ENCODE data around the gene HOXB2.

DNA sequence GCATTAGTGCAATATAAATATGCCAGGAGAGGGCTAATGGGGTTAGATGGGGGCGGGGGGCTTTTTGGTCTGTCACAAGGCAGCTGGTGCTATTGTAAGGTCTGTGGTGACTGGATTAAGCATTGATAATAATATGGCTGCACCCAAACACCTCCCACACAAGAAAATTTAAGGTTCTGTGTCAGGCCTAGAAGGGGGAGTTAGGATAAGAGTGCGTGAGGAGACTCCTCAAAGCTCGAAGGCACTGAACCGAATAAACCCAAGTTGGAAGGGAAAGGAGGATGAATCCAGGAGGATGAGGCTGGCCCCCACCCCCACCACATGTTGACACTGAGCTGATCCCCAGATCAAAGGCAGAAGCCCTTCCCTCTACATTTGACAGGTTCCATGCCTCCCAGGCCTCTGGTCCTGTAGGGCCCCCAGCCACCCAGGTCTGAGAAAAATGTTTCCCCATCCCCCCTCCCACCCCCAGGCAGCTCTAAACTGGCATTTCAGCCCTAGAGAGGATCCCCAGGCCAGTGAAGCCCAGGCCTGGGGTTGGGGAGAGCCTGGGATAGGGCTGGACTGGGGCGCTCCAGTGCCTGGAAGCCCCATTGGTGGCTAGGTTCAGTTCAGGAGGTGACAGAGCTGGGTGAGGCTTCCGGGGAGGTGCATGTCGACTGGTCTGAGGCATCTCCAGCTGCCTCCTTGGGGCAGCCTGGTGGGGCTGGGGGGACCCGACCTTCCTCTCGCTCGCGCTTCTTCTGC lies 15.8 kb downstream of the HOXB2 start:
- TF ChIP-seq CREB1 (CRISPR knock-in tag; IDR thresholded peaks at IDR 0.05; ENCODE audit: low read depth) (no peak), CTCF (conservative IDR thresholded peaks at IDR 0.05; ENCODE audit: low read depth in 2 of 2) (no peak), EZH2 (IDR thresholded peaks at IDR 0.05; ENCODE audit: low read depth, unreplicated experiment) (no peak), STAT1 (IDR thresholded peaks at IDR 0.05; ENCODE audit: unreplicated experiment) (no peak), JUNB (IDR thresholded peaks at IDR 0.05; ENCODE audit: unreplicated experiment) (no peak), EZH2phosphoT487 (IDR thresholded peaks at IDR 0.05; ENCODE audit: unreplicated experiment) (no peak), REST (IDR thresholded peaks at IDR 0.05; ENCODE audit: unreplicated experiment) (no peak), POLR2AphosphoS5 (IDR thresholded peaks at IDR 0.05; ENCODE audit: low read depth) (no peak), ZNF331 (CRISPR knock-in tag; IDR thresholded peaks at IDR 0.05; ENCODE audit: low read depth) (no peak), NANOG (IDR thresholded peaks at IDR 0.05; ENCODE audit: borderline replicate concordance) (no peak)
- TF ChIP-seq, protein P1, sequence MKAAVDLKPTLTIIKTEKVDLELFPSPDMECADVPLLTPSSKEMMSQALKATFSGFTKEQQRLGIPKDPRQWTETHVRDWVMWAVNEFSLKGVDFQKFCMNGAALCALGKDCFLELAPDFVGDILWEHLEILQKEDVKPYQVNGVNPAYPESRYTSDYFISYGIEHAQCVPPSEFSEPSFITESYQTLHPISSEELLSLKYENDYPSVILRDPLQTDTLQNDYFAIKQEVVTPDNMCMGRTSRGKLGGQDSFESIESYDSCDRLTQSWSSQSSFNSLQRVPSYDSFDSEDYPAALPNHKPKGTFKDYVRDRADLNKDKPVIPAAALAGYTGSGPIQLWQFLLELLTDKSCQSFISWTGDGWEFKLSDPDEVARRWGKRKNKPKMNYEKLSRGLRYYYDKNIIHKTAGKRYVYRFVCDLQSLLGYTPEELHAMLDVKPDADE (IDR thresholded peaks at IDR 0.05): no peak
- TF ChIP-seq, protein P2, sequence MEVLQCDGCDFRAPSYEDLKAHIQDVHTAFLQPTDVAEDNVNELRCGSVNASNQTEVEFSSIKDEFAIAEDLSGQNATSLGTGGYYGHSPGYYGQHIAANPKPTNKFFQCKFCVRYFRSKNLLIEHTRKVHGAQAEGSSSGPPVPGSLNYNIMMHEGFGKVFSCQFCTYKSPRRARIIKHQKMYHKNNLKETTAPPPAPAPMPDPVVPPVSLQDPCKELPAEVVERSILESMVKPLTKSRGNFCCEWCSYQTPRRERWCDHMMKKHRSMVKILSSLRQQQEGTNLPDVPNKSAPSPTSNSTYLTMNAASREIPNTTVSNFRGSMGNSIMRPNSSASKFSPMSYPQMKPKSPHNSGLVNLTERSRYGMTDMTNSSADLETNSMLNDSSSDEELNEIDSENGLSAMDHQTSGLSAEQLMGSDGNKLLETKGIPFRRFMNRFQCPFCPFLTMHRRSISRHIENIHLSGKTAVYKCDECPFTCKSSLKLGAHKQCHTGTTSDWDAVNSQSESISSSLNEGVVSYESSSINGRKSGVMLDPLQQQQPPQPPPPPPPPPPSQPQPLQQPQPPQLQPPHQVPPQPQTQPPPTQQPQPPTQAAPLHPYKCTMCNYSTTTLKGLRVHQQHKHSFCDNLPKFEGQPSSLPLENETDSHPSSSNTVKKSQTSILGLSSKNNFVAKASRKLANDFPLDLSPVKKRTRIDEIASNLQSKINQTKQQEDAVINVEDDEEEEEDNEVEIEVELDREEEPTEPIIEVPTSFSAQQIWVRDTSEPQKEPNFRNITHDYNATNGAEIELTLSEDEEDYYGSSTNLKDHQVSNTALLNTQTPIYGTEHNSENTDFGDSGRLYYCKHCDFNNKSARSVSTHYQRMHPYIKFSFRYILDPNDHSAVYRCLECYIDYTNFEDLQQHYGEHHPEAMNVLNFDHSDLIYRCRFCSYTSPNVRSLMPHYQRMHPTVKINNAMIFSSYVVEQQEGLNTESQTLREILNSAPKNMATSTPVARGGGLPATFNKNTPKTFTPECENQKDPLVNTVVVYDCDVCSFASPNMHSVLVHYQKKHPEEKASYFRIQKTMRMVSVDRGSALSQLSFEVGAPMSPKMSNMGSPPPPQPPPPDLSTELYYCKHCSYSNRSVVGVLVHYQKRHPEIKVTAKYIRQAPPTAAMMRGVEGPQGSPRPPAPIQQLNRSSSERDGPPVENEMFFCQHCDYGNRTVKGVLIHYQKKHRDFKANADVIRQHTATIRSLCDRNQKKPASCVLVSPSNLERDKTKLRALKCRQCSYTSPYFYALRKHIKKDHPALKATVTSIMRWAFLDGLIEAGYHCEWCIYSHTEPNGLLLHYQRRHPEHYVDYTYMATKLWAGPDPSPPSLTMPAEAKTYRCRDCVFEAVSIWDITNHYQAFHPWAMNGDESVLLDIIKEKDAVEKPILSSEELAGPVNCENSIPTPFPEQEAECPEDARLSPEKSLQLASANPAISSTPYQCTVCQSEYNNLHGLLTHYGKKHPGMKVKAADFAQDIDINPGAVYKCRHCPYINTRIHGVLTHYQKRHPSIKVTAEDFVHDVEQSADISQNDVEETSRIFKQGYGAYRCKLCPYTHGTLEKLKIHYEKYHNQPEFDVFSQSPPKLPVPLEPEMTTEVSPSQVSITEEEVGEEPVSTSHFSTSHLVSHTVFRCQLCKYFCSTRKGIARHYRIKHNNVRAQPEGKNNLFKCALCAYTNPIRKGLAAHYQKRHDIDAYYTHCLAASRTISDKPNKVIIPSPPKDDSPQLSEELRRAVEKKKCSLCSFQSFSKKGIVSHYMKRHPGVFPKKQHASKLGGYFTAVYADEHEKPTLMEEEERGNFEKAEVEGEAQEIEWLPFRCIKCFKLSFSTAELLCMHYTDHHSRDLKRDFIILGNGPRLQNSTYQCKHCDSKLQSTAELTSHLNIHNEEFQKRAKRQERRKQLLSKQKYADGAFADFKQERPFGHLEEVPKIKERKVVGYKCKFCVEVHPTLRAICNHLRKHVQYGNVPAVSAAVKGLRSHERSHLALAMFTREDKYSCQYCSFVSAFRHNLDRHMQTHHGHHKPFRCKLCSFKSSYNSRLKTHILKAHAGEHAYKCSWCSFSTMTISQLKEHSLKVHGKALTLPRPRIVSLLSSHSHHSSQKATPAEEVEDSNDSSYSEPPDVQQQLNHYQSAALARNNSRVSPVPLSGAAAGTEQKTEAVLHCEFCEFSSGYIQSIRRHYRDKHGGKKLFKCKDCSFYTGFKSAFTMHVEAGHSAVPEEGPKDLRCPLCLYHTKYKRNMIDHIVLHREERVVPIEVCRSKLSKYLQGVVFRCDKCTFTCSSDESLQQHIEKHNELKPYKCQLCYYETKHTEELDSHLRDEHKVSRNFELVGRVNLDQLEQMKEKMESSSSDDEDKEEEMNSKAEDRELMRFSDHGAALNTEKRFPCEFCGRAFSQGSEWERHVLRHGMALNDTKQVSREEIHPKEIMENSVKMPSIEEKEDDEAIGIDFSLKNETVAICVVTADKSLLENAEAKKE (CRISPR knock-in tag; IDR thresholded peaks at IDR 0.05): no peak

Data from GM23338 (cell line).